Neuron (in vitro differentiated cells): ENCODE results near the gene ASS1.

Source experiments
- H2AFZ ChIP-seq: one replicate; pipeline ENCODE4 v1.6.1; 2013; ENCODE audit warnings: low read depth, mild to moderate bottlenecking, inconsistent platforms, low read length, moderate library complexity
- H3K27me3 ChIP-seq: one replicate; pipeline ENCODE4 v1.6.1; 2013; ENCODE audit warnings: low read length; ENCODE audit not compliant: insufficient read depth
- H3K36me3 ChIP-seq: one replicate; pipeline ENCODE4 v1.6.1; 2013; ENCODE audit warnings: low read length; ENCODE audit not compliant: insufficient read depth
- H3K4me1 ChIP-seq: one replicate; pipeline ENCODE4 v1.6.1; 2013; ENCODE audit warnings: low read length; ENCODE audit not compliant: insufficient read depth
- H3K4me3 ChIP-seq: 2 replicates; pipeline ENCODE4 v1.5.1; 2013; ENCODE audit warnings: mild to moderate bottlenecking, low read length, moderate library complexity
- H3K9me3 ChIP-seq: one replicate; pipeline ENCODE4 v1.6.1; 2013; ENCODE audit warnings: low read length

ASS1 gene

DNA sequence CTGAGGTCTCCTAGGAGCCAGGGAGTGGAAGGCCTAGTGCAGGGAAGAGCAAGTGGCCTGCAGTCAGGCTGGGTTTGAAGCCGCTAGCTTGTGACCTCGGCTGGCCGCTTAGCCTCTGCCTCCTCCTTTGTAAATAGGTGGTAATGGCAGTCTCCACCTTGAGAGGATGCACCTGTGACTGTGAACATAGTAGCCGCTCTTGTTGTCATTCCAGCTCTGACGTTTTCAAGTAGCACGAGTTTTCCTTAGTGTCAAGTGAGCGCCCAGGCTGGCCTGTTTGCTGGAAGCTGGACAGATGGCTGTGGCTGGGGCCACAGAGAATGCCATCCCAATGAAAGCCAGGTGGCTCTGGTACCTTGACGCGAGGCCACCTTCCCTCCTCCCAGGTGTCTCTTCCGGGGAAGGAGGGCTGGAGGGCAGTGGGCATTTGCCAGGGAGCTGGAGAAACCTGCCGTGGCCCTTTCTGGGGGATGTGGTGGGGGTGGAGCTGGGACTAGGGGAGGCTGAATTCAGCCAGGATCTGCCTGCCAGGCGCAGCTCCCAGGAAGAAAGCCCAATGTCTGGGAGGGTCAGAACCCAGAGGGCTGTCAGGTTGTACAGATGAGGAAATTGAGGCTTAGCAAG, 2.5 kb downstream of the ASS1 start:
- Histone ChIP-seq H3K4me3 (no peak overlapping the region), H3K4me1 (peaks cover 16% of the 10 kb centered on the region)

DNA sequence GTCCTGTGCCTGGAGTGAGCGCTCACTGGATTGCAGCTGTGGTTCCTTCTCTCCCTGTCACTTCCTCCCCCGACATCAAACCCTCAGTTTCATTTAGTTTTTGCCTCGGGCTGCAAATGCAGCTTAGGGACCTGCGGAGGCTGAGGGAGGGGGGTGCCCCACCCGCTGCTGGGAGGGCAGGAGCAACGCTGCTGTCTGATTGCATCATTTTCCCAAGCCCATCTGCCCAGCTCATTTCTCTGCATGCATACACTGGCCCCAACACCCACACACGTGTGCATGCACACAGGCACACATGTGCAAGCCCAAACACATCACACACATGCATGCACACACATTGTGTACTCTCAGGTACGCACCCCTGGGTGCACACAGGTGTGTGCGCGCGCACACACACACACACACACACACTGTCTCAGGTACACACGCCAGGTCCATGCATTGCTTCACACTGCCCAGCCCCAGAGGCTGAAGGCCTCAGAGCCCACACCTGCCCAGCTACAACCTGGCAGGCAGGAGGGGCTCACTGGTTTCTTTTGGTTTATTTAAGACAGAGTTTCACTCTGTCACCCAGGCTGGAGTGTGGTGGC, 3.4 kb downstream of the ASS1 start:
- Histone ChIP-seq H2AFZ (no peak overlapping the region), H3K9me3 (no peaks in the 10 kb centered on the region), H3K4me1 (peaks cover 16% of the 10 kb centered on the region), H3K27me3 (peaks cover 42% of the 10 kb centered on the region), H3K36me3 (no peaks in the 10 kb centered on the region), H3K4me3 (no peak overlapping the region)

More for the DNA sequence above, 2.5 kb downstream of the ASS1 start:
- Histone ChIP-seq H3K9me3 (no peaks in the 10 kb centered on the region), H2AFZ (no peak overlapping the region), H3K36me3 (no peaks in the 10 kb centered on the region), H3K27me3 (peaks cover 38% of the 10 kb centered on the region)

DNA sequence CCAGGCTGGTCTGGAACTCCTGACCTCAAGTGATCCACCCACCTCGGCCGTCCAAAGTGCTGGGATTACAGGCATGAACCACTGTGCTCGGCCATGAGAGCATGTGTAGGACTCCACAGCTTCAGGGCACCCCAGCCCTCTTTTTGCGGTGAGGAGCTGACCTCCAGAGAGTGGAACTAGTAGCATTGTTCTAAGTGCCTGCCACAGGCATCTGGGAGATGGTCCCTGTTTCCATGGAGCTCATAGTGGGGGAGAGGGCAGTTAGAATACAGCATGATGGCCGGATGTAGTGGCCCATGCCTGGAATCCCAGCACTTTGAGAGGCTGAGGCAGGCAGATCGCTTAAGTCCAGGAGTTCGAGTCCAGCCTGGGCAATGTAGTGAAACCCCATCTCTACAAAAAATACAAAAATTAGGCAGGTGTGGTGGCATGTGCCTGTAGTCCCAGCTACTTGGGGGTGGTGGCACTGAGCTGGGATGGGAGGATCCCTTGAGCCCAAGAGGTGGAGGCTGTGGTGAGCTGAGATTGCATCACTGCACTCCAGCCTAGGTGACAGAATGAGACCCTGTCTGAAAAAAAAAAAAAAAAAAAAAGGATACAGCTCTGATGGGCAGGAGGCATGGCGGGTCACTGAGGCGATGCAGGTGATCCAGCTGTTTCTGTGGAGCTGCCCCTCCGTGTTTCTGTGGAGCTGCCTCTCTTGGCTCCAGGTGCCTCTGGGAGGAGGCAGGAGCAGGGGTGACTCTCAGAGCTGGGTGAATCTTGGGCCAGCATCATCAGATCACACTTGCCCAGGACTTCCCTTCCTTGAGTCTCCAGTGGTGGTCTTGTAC, 4.2 kb downstream of the ASS1 start:
- H3K27me3 ChIP-seq: peaks cover 36% of the 10 kb centered on the region
- no peaks in the 10 kb centered on the region for H3K36me3 ChIP-seq
- no peak overlapping the region for H3K4me3 ChIP-seq
- no peak overlapping the region for H2AFZ ChIP-seq
- H3K4me1 ChIP-seq: peaks cover 16% of the 10 kb centered on the region
- no peaks in the 10 kb centered on the region for H3K9me3 ChIP-seq

DNA sequence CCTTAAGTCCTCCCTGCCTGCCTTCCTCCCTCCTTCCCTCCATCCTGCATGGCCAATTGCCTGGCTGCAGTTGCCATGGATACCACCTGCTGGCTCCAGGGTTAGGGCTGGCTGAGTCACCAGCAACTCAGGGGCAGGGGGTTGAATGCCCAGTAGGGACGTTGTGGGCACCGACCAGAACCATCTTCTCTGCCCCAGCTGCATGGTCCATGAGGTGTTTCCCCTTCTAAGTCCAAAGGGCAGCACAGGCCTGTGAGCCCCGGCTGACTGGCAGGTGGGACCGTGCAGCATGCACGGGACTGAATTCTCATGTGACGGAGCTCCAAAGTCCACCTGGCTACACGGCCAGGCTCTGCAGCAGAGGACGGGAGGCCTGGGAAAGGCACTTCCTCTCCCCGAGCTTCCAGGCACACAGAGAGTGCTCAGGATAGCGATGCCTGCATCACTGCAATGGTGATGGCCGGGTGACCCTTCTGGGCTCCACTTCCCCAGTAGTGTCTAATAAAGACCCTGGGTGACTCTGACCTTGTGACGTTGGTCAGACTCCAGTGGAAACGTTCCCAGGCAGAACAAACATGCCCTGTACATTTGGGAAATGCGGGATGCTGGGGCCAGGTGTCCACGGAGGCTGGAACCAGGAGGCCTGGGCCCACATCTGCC, 5.7 kb downstream of the ASS1 start:
- Histone ChIP-seq H3K9me3 (no peaks in the 10 kb centered on the region), H3K4me3 (no peak overlapping the region), H3K36me3 (no peaks in the 10 kb centered on the region), H3K4me1 (peaks cover 12% of the 10 kb centered on the region), H2AFZ (no peak overlapping the region), H3K27me3 (peaks cover 28% of the 10 kb centered on the region)

DNA sequence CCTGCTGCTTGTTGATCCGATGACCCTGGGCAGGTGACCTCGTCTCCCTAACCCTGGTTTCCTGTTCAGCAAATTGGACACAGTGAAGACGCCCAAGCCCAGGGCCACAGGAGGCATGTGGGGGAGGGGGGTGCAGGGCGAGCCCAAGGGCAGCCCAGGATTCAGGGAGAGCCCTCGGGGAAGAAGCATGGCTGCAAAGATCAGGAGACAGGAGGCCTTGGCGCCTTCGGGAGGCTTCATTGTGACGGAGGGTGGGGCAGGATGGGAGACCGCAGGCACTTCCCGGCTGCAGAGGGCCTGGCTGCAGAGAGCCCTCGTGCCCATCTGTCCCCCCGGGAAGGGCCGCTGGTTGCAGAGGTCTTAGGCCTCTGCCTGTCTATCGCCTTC, 6.2 kb downstream of the ASS1 start:
- Histone ChIP-seq H2AFZ (no peak overlapping the region), H3K4me3 (no peak overlapping the region), H3K4me1 (peaks cover 9% of the 10 kb centered on the region), H3K27me3 (peaks cover 23% of the 10 kb centered on the region), H3K36me3 (no peaks in the 10 kb centered on the region), H3K9me3 (no peaks in the 10 kb centered on the region)

DNA sequence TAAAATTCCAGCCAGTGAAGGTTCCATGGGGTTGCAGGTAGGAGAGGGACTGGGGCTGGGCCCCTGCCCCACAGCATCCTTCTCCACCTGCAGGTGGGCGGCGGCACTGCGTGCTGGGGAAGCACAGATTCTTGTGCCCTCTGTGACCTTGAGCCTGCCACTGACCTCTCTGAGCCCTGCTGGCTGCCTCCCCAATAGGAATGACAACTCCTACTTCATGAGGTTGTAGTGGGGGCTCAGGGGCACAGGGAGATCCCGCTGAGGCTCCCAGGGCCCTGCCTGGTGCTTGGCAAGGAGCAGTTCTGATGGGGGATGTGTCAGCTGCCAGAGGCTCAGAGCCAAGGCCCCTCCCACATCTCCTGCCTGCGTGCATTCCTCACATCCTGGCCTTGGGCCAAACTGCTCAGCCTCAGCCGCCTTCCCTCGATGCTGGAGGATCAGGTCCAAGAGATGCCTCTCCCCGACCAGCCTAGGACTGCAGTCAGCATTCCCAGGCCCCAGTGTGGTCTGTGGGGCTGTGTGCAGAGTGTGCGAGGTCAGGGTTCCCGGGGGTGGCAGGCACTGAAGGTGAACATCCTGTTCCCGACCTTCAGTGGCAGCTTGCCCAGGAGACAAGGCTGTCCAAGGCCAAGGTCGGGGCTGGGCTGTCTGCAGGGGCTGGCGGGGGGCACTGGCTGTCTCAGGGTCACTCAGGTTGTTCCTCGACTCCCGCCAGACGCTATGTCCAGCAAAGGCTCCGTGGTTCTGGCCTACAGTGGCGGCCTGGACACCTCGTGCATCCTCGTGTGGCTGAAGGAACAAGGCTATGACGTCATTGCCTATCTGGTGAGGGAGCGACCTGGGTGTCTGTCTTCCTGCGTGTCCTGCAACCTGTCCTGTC, 7.0 kb downstream of the ASS1 start:
- Histone ChIP-seq H3K27me3 (peaks cover 17% of the 10 kb centered on the region), H3K9me3 (no peaks in the 10 kb centered on the region), H3K4me1 (peaks cover 1% of the 10 kb centered on the region), H3K4me3 (no peak overlapping the region), H2AFZ (no peak overlapping the region), H3K36me3 (no peaks in the 10 kb centered on the region)

DNA sequence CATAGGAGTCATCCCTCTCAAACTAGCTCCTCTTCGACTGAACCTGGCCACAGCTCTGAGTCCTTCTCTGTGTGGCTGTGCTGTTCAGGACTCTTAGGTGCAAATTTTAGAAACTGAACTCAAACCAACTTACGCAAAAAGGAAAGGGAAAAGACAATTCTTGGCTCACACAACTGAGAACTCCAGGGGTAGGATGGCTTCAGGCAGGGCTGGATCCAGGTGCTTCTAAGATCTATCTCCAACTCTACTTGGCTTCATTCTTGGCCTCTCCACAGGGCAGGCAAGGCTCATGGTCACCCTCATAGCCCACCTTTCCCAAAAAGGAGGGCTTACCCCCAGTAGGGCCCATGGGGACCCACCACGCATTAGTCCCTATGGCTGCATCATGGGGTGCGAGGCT, 8.1 kb downstream of the ASS1 start:
- Histone ChIP-seq H3K27me3 (peaks cover 12% of the 10 kb centered on the region), H3K4me3 (no peak overlapping the region), H3K36me3 (no peaks in the 10 kb centered on the region), H3K4me1 (no peaks in the 10 kb centered on the region), H2AFZ (no peak overlapping the region), H3K9me3 (no peaks in the 10 kb centered on the region)

DNA sequence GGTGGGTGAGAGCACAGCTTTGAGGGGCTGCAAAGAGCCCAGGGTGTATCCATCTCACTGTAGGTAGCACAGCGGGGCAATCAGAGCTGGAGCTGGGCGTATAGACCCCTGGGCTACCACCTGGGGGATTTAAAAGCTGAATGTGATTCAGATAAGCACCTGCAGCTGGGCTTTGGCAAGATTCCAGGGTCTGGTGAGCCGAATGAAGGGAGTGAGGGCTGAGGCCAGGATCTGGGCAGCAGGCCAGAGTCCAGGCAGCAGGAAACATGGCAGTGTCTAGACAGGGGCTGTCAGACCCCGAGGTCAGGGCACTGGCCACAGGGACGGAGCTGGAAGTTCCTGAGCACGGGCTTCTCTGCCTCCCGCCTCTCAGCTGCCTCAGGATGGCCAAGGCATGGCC, 8.7 kb downstream of the ASS1 start:
- no peaks in the 10 kb centered on the region for H3K4me1 ChIP-seq
- no peaks in the 10 kb centered on the region for H3K36me3 ChIP-seq
- H3K4me3 ChIP-seq: no peak overlapping the region
- H2AFZ ChIP-seq: no peak overlapping the region
- H3K9me3 ChIP-seq: no peaks in the 10 kb centered on the region
- H3K27me3 ChIP-seq: peaks cover 11% of the 10 kb centered on the region

DNA sequence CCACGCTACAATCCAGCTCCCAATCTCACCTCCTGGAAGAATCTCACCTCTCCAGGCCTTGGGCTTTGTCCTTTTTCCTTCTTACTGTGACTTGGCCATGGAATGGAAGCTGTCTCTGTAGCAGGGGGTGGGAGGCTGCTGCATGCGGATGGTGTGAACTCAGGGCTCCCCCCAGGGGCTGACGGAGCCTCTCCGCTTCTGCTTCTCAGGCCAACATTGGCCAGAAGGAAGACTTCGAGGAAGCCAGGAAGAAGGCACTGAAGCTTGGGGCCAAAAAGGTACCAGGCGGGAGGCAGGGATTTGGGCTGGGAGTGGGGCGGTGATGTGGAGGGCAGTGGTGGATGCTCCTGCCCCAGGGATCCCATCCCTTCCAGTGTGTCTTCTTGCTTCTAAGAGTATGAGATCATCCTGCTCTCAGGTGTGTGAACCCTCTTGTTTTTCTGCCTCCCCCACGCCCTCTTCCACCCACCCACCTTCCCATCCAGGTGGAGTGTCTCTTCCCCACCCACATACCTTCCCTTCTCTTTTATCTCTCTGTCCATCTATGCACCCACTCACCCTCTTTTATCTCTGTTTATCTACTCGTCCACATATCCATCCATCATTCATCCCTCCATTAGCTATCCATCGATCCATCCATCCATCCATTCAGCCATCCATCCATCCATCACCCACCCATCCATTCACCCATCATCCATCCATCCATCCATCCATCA, 9.5 kb downstream of the ASS1 start:
- H3K4me1 ChIP-seq: no peaks in the 10 kb centered on the region
- H3K9me3 ChIP-seq: no peaks in the 10 kb centered on the region
- no peak overlapping the region for H3K4me3 ChIP-seq
- no peaks in the 10 kb centered on the region for H3K36me3 ChIP-seq
- H3K27me3 ChIP-seq: peaks cover 15% of the 10 kb centered on the region
- no peak overlapping the region for H2AFZ ChIP-seq

DNA sequence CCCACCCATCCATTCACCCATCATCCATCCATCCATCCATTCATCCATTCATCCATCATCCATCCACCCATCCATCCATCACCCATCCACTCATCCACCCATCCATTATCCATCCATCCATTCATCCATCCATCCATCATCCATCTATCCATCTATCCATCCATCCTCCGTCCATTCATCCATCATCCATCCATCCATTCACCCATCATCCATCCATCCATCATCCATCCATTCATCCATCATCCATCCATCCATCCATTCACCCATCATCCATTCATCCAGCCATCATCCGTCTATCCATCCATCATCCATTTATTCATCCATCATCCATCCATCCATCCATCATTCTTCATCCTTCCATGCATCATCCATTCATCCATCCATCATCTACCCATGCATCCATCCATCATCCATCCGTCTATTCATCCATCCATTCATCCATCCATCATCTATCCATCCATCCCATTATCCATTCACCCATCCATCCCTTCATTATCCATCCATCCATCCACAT, 10.1 kb downstream of the ASS1 start:
- Histone ChIP-seq H2AFZ (no peak overlapping the region), H3K4me3 (no peak overlapping the region), H3K36me3 (no peaks in the 10 kb centered on the region), H3K9me3 (no peaks in the 10 kb centered on the region), H3K4me1 (no peaks in the 10 kb centered on the region), H3K27me3 (peaks cover 15% of the 10 kb centered on the region)

DNA sequence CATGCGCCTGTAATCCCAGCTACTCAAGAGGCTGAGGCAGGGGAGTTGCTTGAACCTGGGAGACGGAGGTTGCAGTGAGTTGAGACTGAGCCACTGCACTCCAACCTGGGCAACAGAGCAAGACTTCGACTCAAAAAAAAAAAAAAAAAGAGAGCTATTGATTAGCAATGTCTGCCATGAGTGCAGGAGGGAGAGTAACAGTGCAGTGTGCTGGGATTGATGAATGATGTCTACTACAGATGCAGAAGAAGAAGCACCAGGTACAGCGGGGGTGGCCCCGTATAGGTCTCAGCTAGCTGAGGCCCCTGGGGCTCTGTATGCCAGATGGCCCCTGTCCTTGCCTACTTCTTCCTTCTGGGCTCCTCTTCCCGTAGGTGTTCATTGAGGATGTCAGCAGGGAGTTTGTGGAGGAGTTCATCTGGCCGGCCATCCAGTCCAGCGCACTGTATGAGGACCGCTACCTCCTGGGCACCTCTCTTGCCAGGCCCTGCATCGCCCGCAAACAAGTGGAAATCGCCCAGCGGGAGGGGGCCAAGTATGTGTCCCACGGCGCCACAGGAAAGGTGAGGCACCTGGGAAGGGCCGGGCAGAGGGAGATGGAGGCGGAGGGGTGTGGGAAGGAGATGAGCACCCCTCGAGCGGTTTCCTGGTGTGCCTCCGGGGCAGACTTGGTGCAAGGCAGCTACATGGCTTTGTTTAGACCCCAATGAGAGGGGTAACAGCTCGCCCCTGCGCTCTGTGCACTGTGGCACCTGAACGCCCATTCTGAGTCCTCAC, 13.5 kb downstream of the ASS1 start:
- peaks cover 15% of the 10 kb centered on the region for H3K27me3 ChIP-seq
- no peak overlapping the region for H3K4me3 ChIP-seq
- peaks cover 3% of the 10 kb centered on the region for H3K4me1 ChIP-seq
- H3K9me3 ChIP-seq: no peaks in the 10 kb centered on the region
- no peaks in the 10 kb centered on the region for H3K36me3 ChIP-seq
- H2AFZ ChIP-seq: no peak overlapping the region
